ENCODE measurements around the gene LRSAM1. TPM values are rescaled to one million over a fixed set of nuclear protein-coding genes. Genes with fewer than 3 reads are reported as not detected.
A peak's percentile ranks its signal among the peaks of the same experiment; 100 is the strongest.

The LRSAM1 gene
- total and polyA plus RNA-seq, 9 of the 15 experiments (the other 6 are each of a cell fraction or from before 2014, with no cell fraction given), result 0.07 to 16.2 (median 4.7) TPM

DNA sequence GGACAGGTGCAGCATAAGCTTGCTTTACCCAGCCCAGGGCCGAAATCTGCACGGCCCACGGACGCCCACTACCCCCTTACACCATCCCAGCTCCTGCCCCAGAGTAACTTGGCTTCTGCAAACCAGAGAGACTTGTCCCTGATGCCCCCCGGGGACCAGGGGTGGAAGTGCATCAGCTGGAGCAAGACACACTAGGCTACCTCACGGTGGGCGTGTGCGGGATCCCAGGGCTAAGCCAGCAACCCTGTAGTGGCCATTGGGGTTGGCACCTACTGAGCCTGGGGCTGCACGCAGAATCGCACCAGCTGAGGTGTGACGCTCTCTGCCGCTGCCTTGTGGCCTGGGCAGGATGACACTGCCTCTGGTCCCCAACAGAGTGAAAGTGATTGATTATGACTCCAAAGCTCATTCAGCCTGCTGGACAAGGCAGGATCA is 33.3 kb upstream of the LRSAM1 start (continued):
- TF ChIP-seq, protein P1, sequence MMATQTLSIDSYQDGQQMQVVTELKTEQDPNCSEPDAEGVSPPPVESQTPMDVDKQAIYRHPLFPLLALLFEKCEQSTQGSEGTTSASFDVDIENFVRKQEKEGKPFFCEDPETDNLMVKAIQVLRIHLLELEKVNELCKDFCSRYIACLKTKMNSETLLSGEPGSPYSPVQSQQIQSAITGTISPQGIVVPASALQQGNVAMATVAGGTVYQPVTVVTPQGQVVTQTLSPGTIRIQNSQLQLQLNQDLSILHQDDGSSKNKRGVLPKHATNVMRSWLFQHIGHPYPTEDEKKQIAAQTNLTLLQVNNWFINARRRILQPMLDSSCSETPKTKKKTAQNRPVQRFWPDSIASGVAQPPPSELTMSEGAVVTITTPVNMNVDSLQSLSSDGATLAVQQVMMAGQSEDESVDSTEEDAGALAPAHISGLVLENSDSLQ (IDR thresholded peaks at IDR 0.05), result peak; percentile 51; the same call in 1 of the 2 replicates
- TF ChIP-seq ZNF785 (CRISPR knock-in tag; IDR thresholded peaks at IDR 0.05) (no peak), RFX1 (IDR thresholded peaks at IDR 0.05) (no peak), DPF2 (IDR thresholded peaks at IDR 0.05) (no peak), SREBF1 (IDR thresholded peaks at IDR 0.05; ENCODE audit: borderline replicate concordance, low read depth, low read length) (no peak), RAD21 (CRISPR knock-in tag; conservative IDR thresholded peaks at IDR 0.05 in 1 of 2, IDR thresholded peaks at IDR 0.05 in 1 of 2) (peak in 1 of 2 experiments; percentile 44; a peak in 2 of 4 replicates)
- TF ChIP-seq, protein P2, sequence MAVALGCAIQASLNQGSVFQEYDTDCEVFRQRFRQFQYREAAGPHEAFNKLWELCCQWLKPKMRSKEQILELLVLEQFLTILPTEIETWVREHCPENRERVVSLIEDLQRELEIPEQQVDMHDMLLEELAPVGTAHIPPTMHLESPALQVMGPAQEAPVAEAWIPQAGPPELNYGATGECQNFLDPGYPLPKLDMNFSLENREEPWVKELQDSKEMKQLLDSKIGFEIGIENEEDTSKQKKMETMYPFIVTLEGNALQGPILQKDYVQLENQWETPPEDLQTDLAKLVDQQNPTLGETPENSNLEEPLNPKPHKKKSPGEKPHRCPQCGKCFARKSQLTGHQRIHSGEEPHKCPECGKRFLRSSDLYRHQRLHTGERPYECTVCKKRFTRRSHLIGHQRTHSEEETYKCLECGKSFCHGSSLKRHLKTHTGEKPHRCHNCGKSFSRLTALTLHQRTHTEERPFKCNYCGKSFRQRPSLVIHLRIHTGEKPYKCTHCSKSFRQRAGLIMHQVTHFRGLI (CRISPR knock-in tag; IDR thresholded peaks at IDR 0.05), result no peak
- TF ChIP-seq, protein P3, sequence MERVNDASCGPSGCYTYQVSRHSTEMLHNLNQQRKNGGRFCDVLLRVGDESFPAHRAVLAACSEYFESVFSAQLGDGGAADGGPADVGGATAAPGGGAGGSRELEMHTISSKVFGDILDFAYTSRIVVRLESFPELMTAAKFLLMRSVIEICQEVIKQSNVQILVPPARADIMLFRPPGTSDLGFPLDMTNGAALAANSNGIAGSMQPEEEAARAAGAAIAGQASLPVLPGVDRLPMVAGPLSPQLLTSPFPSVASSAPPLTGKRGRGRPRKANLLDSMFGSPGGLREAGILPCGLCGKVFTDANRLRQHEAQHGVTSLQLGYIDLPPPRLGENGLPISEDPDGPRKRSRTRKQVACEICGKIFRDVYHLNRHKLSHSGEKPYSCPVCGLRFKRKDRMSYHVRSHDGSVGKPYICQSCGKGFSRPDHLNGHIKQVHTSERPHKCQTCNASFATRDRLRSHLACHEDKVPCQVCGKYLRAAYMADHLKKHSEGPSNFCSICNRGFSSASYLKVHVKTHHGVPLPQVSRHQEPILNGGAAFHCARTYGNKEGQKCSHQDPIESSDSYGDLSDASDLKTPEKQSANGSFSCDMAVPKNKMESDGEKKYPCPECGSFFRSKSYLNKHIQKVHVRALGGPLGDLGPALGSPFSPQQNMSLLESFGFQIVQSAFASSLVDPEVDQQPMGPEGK (CRISPR knock-in tag; IDR thresholded peaks at IDR 0.05; ENCODE audit: borderline replicate concordance), result no peak

Data from K562 (cell line).